ENCODE results near the gene OR10H5.
"Not testable (repeated sequence)": the region's sequence is repeated elsewhere in the genome, so short reads cannot be mapped to it uniquely, and the experiment has no call there.

The OR10H5 gene

DNA sequence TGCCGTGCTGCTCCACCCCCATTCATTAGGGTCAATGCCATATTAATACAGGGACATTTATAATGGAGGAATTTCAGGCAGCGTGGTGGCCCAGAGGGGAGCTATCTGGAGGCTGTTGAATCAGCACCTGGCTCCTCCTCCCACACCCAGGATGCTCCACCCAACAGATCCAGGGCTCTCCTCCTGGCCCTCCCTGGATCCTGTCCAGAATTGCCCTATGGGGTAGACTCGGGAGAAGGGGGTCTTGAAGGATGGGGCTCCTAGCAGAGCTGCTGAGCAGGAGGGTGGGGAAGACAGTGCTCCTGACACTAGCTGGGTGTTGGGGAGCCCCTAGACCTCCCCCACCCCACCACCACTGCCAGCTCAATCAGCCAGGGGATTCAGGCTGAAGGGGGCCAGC is 5.2 kb upstream of the OR10H5 start:
- TF ChIP-seq, protein P1, sequence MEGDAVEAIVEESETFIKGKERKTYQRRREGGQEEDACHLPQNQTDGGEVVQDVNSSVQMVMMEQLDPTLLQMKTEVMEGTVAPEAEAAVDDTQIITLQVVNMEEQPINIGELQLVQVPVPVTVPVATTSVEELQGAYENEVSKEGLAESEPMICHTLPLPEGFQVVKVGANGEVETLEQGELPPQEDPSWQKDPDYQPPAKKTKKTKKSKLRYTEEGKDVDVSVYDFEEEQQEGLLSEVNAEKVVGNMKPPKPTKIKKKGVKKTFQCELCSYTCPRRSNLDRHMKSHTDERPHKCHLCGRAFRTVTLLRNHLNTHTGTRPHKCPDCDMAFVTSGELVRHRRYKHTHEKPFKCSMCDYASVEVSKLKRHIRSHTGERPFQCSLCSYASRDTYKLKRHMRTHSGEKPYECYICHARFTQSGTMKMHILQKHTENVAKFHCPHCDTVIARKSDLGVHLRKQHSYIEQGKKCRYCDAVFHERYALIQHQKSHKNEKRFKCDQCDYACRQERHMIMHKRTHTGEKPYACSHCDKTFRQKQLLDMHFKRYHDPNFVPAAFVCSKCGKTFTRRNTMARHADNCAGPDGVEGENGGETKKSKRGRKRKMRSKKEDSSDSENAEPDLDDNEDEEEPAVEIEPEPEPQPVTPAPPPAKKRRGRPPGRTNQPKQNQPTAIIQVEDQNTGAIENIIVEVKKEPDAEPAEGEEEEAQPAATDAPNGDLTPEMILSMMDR (IDR thresholded peaks at IDR 0.05): no peak
- Histone ChIP-seq H3K27ac (no peak overlapping the region), H3K36me3 (ENCODE audit: control insufficient read depth, insufficient read depth, low read length) (no peaks in the 10 kb centered on the region), H2AFZ (no peak overlapping the region), H3K4me2 (ENCODE audit: low read length) (no peak overlapping the region), H3K9me3 (ENCODE audit: control insufficient read depth, low read length) (no peaks in the 10 kb centered on the region), H3K4me1 (peaks cover 5% of the 10 kb centered on the region), H3K27me3 (ENCODE audit: control insufficient read depth, insufficient read depth, low read length) (no peaks in the 10 kb centered on the region), H3K79me2 (no peaks in the 10 kb centered on the region), H3K4me3 (ENCODE audit: low read depth, low read length) (no peak overlapping the region), H3K9ac (no peak overlapping the region)

DNA sequence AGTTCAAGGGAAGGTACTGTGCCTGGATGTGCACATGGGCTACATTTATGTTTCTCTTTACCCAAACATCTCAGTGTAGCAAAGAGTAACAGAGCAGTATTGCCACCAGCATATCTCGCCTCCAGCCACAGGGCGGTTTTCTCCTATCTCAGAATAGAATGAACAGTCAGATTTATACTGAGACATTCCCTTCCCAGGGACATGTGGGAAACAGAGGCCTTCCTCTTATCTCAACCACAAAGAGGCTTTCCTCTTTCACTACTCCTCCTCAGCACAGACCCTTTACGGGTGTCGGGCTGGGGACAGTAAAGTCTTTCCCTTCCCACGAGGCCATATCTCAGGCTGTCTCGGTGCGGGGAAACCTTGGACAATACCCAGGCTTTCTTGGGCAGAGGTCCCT is 4.6 kb upstream of the OR10H5 start:
- not testable (repeated sequence) for H3K79me2 ChIP-seq; H3K36me3 ChIP-seq (ENCODE audit: control insufficient read depth, insufficient read depth, low read length); H3K4me3 ChIP-seq (ENCODE audit: low read depth, low read length); H3K27ac ChIP-seq; H2AFZ ChIP-seq; H3K9ac ChIP-seq; H3K4me2 ChIP-seq (ENCODE audit: low read length); H3K27me3 ChIP-seq (ENCODE audit: control insufficient read depth, insufficient read depth, low read length); H3K9me3 ChIP-seq (ENCODE audit: control insufficient read depth, low read length); H3K4me1 ChIP-seq

DNA sequence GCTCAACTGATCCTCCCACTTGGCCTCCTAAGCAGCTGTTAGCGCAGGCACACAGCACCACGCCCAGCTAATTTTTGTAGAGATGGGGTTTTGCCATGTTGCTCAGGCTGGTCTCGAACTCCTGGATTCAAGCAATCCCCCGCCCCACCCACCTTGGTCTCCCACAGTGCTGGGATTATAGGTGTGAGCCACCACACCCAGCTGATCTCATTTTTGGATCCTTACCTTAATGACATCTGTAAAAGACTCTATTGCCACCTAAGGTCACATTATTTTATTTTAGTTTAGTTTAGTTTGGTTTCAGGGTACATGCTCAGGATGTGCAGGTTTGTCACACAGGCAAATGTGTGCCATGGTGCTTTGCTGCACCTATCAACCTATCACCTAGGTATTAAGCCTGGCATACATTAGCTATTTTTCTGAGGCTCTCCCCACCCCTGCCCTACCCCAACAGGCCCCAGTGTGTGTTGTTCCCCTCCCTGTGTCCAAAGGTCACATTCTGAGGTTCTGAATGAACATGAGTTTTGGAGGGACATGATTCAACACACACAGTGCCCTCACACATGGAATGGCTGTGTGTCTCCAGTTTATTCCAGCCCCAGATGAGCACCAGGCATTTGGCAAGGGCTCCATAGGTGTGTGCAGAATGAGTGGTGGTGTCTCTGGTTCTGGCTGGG is 1.3 kb downstream of the OR10H5 start:
- Histone ChIP-seq H3K4me3 (ENCODE audit: low read depth, low read length) (no peak overlapping the region), H3K9ac (no peak overlapping the region), H3K4me1 (no peaks in the 10 kb centered on the region), H3K27me3 (ENCODE audit: control insufficient read depth, insufficient read depth, low read length) (no peaks in the 10 kb centered on the region), H3K79me2 (no peaks in the 10 kb centered on the region), H3K27ac (no peak overlapping the region), H3K9me3 (ENCODE audit: control insufficient read depth, low read length) (no peaks in the 10 kb centered on the region), H3K4me2 (ENCODE audit: low read length) (no peak overlapping the region), H2AFZ (no peak overlapping the region), H3K36me3 (ENCODE audit: control insufficient read depth, insufficient read depth, low read length) (no peaks in the 10 kb centered on the region)
- TF ChIP-seq, protein P1 (IDR thresholded peaks at IDR 0.05): no peak

DNA sequence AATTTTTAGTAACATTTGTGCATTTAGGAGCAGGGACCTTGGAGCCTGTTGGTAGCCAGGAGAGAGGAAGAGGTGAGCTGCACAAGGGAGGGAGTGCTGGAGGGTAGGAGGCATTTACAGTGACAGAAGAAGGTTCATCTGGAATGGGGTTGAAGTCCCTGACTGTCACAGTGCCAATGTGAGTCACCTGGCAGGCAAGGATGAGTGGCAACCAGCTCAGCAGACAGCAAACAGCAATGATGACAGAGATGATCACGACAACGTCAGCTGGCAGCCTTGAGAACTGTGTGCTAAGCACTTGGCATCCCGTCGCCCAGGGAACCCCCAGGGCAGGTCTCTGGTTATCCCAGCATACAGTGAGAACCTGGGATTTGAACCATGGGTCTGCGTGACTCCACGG is 2.6 kb downstream of the OR10H5 start:
- TF ChIP-seq, protein P1 (IDR thresholded peaks at IDR 0.05): no peak

DNA sequence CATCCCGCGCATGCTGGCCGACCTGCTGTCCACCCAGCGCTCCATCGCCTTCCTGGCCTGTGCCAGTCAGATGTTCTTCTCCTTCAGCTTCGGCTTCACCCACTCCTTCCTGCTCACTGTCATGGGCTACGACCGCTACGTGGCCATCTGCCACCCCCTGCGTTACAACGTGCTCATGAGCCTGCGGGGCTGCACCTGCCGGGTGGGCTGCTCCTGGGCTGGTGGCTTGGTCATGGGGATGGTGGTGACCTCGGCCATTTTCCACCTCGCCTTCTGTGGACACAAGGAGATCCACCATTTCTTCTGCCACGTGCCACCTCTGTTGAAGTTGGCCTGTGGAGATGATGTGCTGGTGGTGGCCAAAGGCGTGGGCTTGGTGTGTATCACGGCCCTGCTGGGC is 6.8 kb downstream of the OR10H5 start:
- H3K27me3 ChIP-seq (ENCODE audit: control insufficient read depth, insufficient read depth, low read length); H3K9me3 ChIP-seq (ENCODE audit: control insufficient read depth, low read length); H3K9ac ChIP-seq; H3K79me2 ChIP-seq; H2AFZ ChIP-seq; H3K36me3 ChIP-seq (ENCODE audit: control insufficient read depth, insufficient read depth, low read length); H3K4me2 ChIP-seq (ENCODE audit: low read length); H3K4me3 ChIP-seq (ENCODE audit: low read depth, low read length); H3K4me1 ChIP-seq; H3K27ac ChIP-seq: not testable (repeated sequence)

More for the DNA sequence above, 2.6 kb downstream of the OR10H5 start:
- Histone ChIP-seq H3K9me3 (ENCODE audit: control insufficient read depth, low read length) (no peaks in the 10 kb centered on the region), H3K36me3 (ENCODE audit: control insufficient read depth, insufficient read depth, low read length) (no peaks in the 10 kb centered on the region), H3K4me3 (ENCODE audit: low read depth, low read length) (no peak overlapping the region), H3K79me2 (no peaks in the 10 kb centered on the region), H3K4me2 (ENCODE audit: low read length) (no peak overlapping the region), H2AFZ (no peak overlapping the region), H3K27ac (no peak overlapping the region), H3K27me3 (ENCODE audit: control insufficient read depth, insufficient read depth, low read length) (no peaks in the 10 kb centered on the region), H3K4me1 (no peaks in the 10 kb centered on the region), H3K9ac (no peak overlapping the region)

DNA sequence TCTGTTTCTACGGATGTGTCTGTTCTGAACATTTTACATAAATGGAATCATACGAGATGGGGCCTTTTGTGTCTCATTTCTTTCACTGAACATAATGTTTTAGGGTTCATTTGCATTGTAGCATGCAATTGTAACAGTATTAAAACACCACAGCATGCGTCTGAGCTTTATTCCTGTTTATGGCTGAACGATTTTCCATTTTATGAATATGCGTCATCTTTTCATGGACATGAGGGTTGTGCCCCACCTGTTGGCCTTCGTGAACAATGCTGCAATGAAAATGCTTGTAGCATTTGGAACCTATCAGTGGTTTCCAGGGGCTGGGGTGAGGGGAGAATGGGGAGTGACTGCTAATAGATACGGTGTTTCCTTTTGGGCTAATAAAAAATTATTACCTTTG is 22.9 kb downstream of the OR10H5 start:
- Histone ChIP-seq H3K4me1 (no peaks in the 10 kb centered on the region), H3K4me2 (ENCODE audit: low read length) (no peak overlapping the region), H3K9ac (no peak overlapping the region), H2AFZ (no peak overlapping the region), H3K9me3 (ENCODE audit: control insufficient read depth, low read length) (no peaks in the 10 kb centered on the region), H3K79me2 (no peaks in the 10 kb centered on the region), H3K36me3 (ENCODE audit: control insufficient read depth, insufficient read depth, low read length) (no peaks in the 10 kb centered on the region), H3K4me3 (ENCODE audit: low read depth, low read length) (no peak overlapping the region), H3K27ac (no peak overlapping the region), H3K27me3 (ENCODE audit: control insufficient read depth, insufficient read depth, low read length) (no peaks in the 10 kb centered on the region)
- TF ChIP-seq, protein P1 (IDR thresholded peaks at IDR 0.05): no peak
